Smooth muscle cell (in vitro differentiated cells): ENCODE measurements around the gene AGPAT2. TPM values are rescaled to one million over a fixed set of nuclear protein-coding genes. Genes with fewer than 3 reads are reported as not detected.

Source experiments
- DNase-seq: peaks from one replicate; lab custom pipeline; 2025; ENCODE audit not compliant: unreplicated experiment; lab: John Stamatoyannopoulos, UW
- H2AFZ ChIP-seq: fragments of 200-600 bp; sonication (generic); 2 replicates; pipeline ENCODE4 v1.6.0; 2016; ENCODE audit warnings: antibody characterized with exemption, low read depth, mild to moderate bottlenecking
- H3F3A ChIP-seq: fragments of 200-600 bp; sonication (generic); 2 replicates; pipeline ENCODE4 v1.6.0; 2017; ENCODE audit warnings: antibody characterized with exemption, low read depth
- H3K27ac ChIP-seq: fragments of 200-600 bp; sonication (generic); 2 replicates; pipeline ENCODE4 v1.5.1; 2016; ENCODE audit warnings: low read depth, mild to moderate bottlenecking
- H3K27me3 ChIP-seq: fragments of 200-600 bp; sonication (generic); 2 replicates; pipeline ENCODE4 v1.6.1; 2016; ENCODE audit warnings: low read depth, mild to moderate bottlenecking
- H3K36me3 ChIP-seq: fragments of 200-600 bp; sonication (generic); 2 replicates; pipeline ENCODE4 v1.5.1; 2016; ENCODE audit warnings: low read depth
- H3K4me1 ChIP-seq: fragments of 200-600 bp; sonication (generic); 2 replicates; pipeline ENCODE4 v1.5.1; 2016; ENCODE audit warnings: low read depth
- H3K4me2 ChIP-seq: fragments of 200-600 bp; sonication (generic); 2 replicates; pipeline ENCODE4 v1.6.0; 2016; ENCODE audit warnings: mild to moderate bottlenecking
- H3K4me3 ChIP-seq: fragments of 200-600 bp; sonication (generic); 2 replicates; pipeline ENCODE4 v1.5.1; 2016; ENCODE audit warnings: mild to moderate bottlenecking
- H3K79me2 ChIP-seq: fragments of 200-600 bp; sonication (generic); 2 replicates; pipeline ENCODE4 v1.6.0; 2016; ENCODE audit warnings: low read depth, mild to moderate bottlenecking
- H3K9ac ChIP-seq: fragments of 200-600 bp; sonication (generic); 2 replicates; pipeline ENCODE4 v1.6.0; 2016; ENCODE audit warnings: low read depth
- H3K9me3 ChIP-seq: fragments of 200-600 bp; sonication (generic); replicated peaks from 2 replicates; pipeline ENCODE4 v1.5.1; 2016; ENCODE audit warnings: low read depth
- H4K20me1 ChIP-seq: fragments of 200-600 bp; sonication (generic); 2 replicates; pipeline ENCODE4 v1.6.0; 2016; ENCODE audit warnings: low read depth
- CTCF ChIP-seq: fragments of 200-600 bp; sonication (generic); IDR thresholded peaks from 2 replicates; pipeline ENCODE4 v1.5.1; 2017; ENCODE audit warnings: borderline replicate concordance, mild to moderate bottlenecking, antibody characterized with exemption; ENCODE audit not compliant: insufficient read depth, poor library complexity, severe bottlenecking
- WGBS: methylation state at CpG from one replicate; pipeline ENCODE4 v1.1.7; 2016; ENCODE audit warnings: low lambda C conversion rate; 5-methylcytosine and 5-hydroxymethylcytosine counted together
- polyA plus RNA-seq: library from polyadenylated mRNA; unstranded; fragments of >200 nt; fragmentation: Nextera tagmentation; extraction: Ambion mirVana; gene quantifications from 2 replicates; pipeline ENCODE4 v1.2.1, GENCODE V29; 2016
- total RNA-seq: library from RNA; depleted of rRNA; stranded (reverse); fragments of >200 nt; gene quantifications from 2 replicates; pipeline ENCODE4 v1.2.3, GENCODE V29; 2014

AGPAT2 gene
- total and polyA plus RNA-seq, 2 experiments from 2014 or later, result 42.9 to 105 TPM

- Histone ChIP-seq H3K27me3 (no peaks in the 10 kb centered on the region), H2AFZ (no peak overlapping the region), H3F3A (no peaks in the 10 kb centered on the region), H4K20me1 (no peaks in the 10 kb centered on the region), H3K79me2 (no peaks in the 10 kb centered on the region), H3K4me3 (no peak overlapping the region), H3K4me2 (no peak overlapping the region), H3K9me3 (no peaks in the 10 kb centered on the region), H3K36me3 (no peaks in the 10 kb centered on the region), H3K9ac (no peak overlapping the region), H3K27ac (no peak overlapping the region), H3K4me1 (no peaks in the 10 kb centered on the region)
- TF ChIP-seq CTCF, result no peak
- 83% methylated on average over 43 of the region's 43 CpGs for WGBS
- no peak for DNase-seq
These were observed 33.8 kb downstream of the AGPAT2 start for GRCh38 chr9:136653323-136654079.

GRCh38 chr9:136651860-136652259, 35.4 kb downstream of the AGPAT2 start:
- Histone ChIP-seq H3K79me2 (no peaks in the 10 kb centered on the region), H3K27ac (no peak overlapping the region), H3K9me3 (no peaks in the 10 kb centered on the region), H2AFZ (no peak overlapping the region), H4K20me1 (no peaks in the 10 kb centered on the region), H3K36me3 (no peaks in the 10 kb centered on the region), H3F3A (no peaks in the 10 kb centered on the region), H3K4me3 (no peak overlapping the region), H3K27me3 (no peaks in the 10 kb centered on the region), H3K9ac (no peak overlapping the region), H3K4me2 (no peak overlapping the region), H3K4me1 (no peaks in the 10 kb centered on the region)
- no peak for DNase-seq
- no peak for TF ChIP-seq CTCF
- 94% methylated on average over 11 of the region's 11 CpGs for WGBS

GRCh38 chr9:136650648-136651047, 36.6 kb downstream of the AGPAT2 start:
- Histone ChIP-seq H3K4me2 (no peak overlapping the region), H3K9ac (no peak overlapping the region), H3K36me3 (no peaks in the 10 kb centered on the region), H3K4me3 (no peak overlapping the region), H3K9me3 (no peaks in the 10 kb centered on the region), H3F3A (no peaks in the 10 kb centered on the region), H2AFZ (no peak overlapping the region), H4K20me1 (no peaks in the 10 kb centered on the region), H3K27ac (no peak overlapping the region), H3K27me3 (no peaks in the 10 kb centered on the region), H3K79me2 (no peaks in the 10 kb centered on the region), H3K4me1 (no peaks in the 10 kb centered on the region)
- WGBS, result 95% methylated on average over 10 of the region's 10 CpGs
- no peak for TF ChIP-seq CTCF
- no peak for DNase-seq

GRCh38 chr9:136650021-136650420, 37.2 kb downstream of the AGPAT2 start:
- Histone ChIP-seq H3K79me2 (no peaks in the 10 kb centered on the region), H3K4me1 (no peaks in the 10 kb centered on the region), H3K36me3 (no peaks in the 10 kb centered on the region), H3K27me3 (no peaks in the 10 kb centered on the region), H3K9me3 (no peaks in the 10 kb centered on the region), H3K27ac (no peak overlapping the region), H3F3A (no peaks in the 10 kb centered on the region), H4K20me1 (no peaks in the 10 kb centered on the region), H3K9ac (no peak overlapping the region), H2AFZ (no peak overlapping the region), H3K4me3 (no peak overlapping the region), H3K4me2 (no peak overlapping the region)
- TF ChIP-seq CTCF, result no peak
- no peak for DNase-seq
- 96% methylated on average over 8 of the region's 8 CpGs for WGBS
